Activated naive CD8-positive, alpha-beta T cell treated with anti-CD3 and anti-CD28 coated beads, Interleukin-2, amount 50 U/mL, for 24 hours (primary cell): ENCODE results near the gene METTL2A.
"Not testable (repeated sequence)": the region's sequence is repeated elsewhere in the genome, so short reads cannot be mapped to it uniquely, and the experiment has no call there.

Experiments
- ATAC-seq: fragments of 150-1000 bp; cut with Tn5 transposase; one replicate; pipeline ENCODE4 v1.10.0; 2021
- DNase-seq: peaks from one replicate; pipeline ENCODE4 v3.0.0; 2021
- H3K27ac Mint-ChIP-seq: one replicate; pipeline ENCODE4 v1.8.0; 2021; ENCODE audit warnings: mild to moderate bottlenecking, mixed read lengths
- H3K27me3 Mint-ChIP-seq: one replicate; pipeline ENCODE4 v1.8.0; 2021; ENCODE audit warnings: mixed read lengths
- H3K36me3 Mint-ChIP-seq: one replicate; pipeline ENCODE4 v1.8.0; 2021; ENCODE audit warnings: low read depth, mixed read lengths
- H3K4me1 Mint-ChIP-seq: one replicate; pipeline ENCODE4 v1.8.0; 2021; ENCODE audit warnings: mixed read lengths
- H3K4me3 Mint-ChIP-seq: one replicate; pipeline ENCODE4 v1.8.0; 2021; ENCODE audit warnings: mild to moderate bottlenecking, moderate library complexity, mixed read lengths
- H3K9me3 Mint-ChIP-seq: one replicate; pipeline ENCODE4 v1.8.0; 2021; ENCODE audit warnings: mixed read lengths

The METTL2A gene

GRCh38 chr17:62453656-62454055 lies 30.0 kb downstream of the METTL2A start:
- not testable (repeated sequence) for H3K36me3 Mint-ChIP-seq, H3K27me3 Mint-ChIP-seq, H3K9me3 Mint-ChIP-seq, ATAC-seq, DNase-seq, H3K27ac Mint-ChIP-seq, H3K4me3 Mint-ChIP-seq
- H3K4me1 Mint-ChIP-seq, result peaks cover 18% of the 10 kb centered on the region

GRCh38 chr17:62454111-62454510 lies 30.4 kb downstream of the METTL2A start:
- H3K4me1 Mint-ChIP-seq, result peaks cover 18% of the 10 kb centered on the region
- not testable (repeated sequence) for DNase-seq, H3K4me3 Mint-ChIP-seq, H3K36me3 Mint-ChIP-seq, H3K27me3 Mint-ChIP-seq, ATAC-seq, H3K27ac Mint-ChIP-seq, H3K9me3 Mint-ChIP-seq

- Mint-ChIP-seq H3K36me3 (peaks cover 3% of the 10 kb centered on the region), H3K4me1 (peaks cover 18% of the 10 kb centered on the region), H3K27me3 (peaks cover 2% of the 10 kb centered on the region), H3K9me3 (no peaks in the 10 kb centered on the region), H3K4me3 (no peak overlapping the region), H3K27ac (no peak overlapping the region)
- ATAC-seq, result no peak
- no peak for DNase-seq
Measured at GRCh38 chr17:62456016-62456415, 32.3 kb downstream of the METTL2A start.

DNA sequence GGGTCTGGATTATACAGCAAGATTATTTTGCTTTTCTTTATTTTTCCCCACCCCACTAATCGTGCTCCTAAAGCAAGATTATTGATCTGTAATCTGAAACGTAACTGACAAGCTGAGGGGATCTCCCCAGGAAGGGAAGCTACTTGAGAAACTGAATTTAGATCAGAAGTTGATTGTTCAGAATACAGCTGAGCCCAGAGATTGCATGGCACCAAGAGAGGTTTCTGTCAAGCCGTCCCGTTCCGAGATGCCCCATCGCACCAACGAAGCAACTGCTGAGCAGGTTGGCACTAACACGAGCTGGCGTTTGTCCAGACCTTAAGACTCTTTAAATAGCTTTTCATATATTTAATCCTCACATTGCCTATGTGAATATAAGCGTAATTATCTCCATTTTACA lies 34.8 kb downstream of the METTL2A start:
- not testable (repeated sequence) for H3K27ac Mint-ChIP-seq, H3K4me3 Mint-ChIP-seq, H3K4me1 Mint-ChIP-seq, ATAC-seq, H3K9me3 Mint-ChIP-seq, DNase-seq, H3K27me3 Mint-ChIP-seq, H3K36me3 Mint-ChIP-seq

DNA sequence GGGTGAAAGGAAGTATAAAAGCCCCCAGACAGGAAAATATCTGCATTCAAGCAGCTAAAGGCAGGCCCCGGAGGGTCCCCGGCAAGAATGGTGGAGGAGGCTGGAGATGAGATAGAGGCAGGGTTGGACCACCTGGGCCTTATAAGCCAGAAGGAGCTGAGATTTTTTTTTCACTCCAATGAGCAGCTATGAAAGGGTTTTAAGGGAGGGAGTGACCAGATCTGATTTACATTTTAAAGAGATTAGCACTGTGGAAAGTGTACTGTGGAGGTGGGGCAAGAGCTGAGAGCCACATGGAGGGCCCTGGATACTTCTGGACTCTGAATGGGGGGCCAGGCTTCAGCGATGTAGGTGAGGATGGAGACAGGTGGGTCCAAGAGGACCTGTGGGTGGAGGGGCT lies 40.7 kb downstream of the METTL2A start:
- DNase-seq, H3K27ac Mint-ChIP-seq, H3K4me3 Mint-ChIP-seq, H3K9me3 Mint-ChIP-seq, H3K27me3 Mint-ChIP-seq, H3K36me3 Mint-ChIP-seq, ATAC-seq, H3K4me1 Mint-ChIP-seq: not testable (repeated sequence)

GRCh38 chr17:62465271-62465670 lies 41.6 kb downstream of the METTL2A start:
- not testable (repeated sequence) for H3K36me3 Mint-ChIP-seq, H3K27me3 Mint-ChIP-seq

DNA sequence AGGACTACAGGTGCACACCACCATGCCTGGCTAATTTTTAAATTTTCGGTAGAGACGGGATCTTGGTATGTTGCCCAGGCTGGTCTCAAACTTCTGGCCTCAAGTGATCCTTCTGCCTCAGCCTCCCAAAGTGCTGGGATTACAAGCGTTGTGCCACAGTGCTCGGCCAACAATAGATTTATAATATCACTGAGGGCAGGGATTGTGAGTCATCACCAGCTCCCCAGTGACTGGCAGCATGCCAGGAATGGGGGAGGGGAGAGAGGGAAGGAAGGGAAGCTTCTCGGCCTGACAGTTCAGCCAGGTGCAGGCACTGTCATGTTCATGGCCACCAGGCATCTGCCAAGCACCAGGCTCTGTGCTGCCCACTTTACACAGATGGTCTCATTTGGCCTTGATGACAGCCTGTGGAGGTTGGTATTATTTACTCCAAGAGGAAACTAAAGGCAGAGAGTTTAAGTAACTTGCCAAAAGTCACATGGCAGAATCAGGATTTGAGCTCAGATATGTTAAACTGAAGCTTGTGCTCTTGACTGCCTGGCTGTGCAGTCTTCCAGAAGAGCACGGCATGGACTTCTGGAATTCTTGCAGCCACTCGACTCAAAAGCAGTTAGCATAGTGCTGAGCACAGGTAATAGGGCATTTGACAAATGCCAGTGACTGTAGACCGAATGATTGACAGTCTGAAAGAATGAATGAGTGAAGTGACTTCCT lies 47.1 kb downstream of the METTL2A start:
- not testable (repeated sequence) for H3K4me3 Mint-ChIP-seq, H3K36me3 Mint-ChIP-seq, H3K4me1 Mint-ChIP-seq, H3K27ac Mint-ChIP-seq, H3K27me3 Mint-ChIP-seq, H3K9me3 Mint-ChIP-seq
- peak; percentile 57 for ATAC-seq
- peak; percentile 69 for DNase-seq

More at GRCh38 chr17:62465271-62465670, 41.6 kb downstream of the METTL2A start:
- not testable (repeated sequence) for ATAC-seq, DNase-seq, H3K4me3 Mint-ChIP-seq, H3K4me1 Mint-ChIP-seq, H3K27ac Mint-ChIP-seq, H3K9me3 Mint-ChIP-seq

DNA sequence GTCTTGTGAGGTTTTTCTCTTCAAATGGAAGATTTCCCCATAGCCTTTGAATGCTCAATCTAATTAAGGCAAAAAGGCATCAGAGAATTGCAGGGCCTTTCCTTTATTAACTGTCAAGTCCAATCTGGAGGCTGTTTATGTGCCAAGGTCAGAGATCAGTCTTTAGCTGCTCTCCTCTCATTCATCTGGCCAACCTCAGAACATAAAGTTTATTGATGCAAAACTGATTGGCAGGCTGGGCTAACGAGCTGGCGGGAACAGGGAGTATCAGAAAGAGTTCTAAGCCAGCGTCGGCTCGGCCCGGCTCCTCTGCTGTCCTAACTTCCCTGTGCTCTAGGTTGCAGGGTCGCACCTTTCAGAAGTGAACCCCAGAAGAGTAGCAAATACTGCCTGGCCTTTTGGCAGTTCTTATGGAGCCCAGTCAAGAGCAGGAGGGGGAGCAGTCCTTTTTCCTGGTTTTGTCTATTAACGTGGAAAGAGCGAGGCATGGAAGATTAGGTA lies 47.7 kb downstream of the METTL2A start:
- H3K4me1 Mint-ChIP-seq, ATAC-seq, H3K4me3 Mint-ChIP-seq, H3K9me3 Mint-ChIP-seq, DNase-seq, H3K36me3 Mint-ChIP-seq, H3K27me3 Mint-ChIP-seq, H3K27ac Mint-ChIP-seq: not testable (repeated sequence)

DNA sequence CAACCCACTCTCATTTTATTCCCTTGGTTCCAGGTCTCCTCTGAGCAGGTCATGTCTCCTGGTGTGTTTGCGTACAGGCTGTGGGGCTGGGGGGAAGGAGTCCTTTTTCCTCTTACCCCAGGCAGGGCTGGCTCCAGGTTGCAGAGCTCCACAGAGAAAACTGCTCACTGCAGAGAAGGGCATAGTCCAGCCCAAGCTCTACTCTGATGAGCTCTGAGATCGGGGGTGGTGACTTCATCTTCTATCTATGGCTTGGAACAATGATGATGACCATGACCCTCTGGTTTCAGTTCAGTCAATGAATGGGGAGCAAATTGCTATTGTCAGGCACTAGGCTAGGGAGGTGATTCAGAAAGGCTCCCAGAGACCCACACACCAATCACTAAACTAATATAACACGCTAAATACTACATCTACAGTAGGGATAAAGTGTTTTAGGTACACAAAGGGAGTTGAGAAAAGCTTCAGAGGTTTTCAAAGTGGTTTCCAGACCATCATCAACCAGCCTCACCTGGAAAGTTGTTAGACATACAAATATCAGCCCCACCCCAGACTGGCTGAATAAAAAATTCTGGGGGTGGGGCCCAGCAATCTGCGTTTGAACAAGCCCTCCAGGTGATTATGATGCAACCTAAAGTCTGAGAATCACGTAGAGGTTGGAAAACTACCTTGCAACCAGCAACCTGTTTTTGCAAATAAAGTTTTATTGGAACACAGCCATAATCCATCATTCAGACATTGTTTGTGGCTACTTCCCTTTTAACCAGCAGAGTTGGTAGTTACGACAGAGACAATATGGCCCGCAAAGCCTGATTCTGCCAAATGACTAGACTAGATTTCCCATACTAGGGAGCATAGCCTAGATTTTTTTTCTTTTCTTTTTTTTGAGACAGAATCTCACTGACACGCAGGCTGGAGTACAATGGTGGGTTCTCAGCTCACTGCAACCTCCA lies 49.6 kb downstream of the METTL2A start:
- not testable (repeated sequence) for H3K27ac Mint-ChIP-seq, DNase-seq, H3K36me3 Mint-ChIP-seq, H3K4me3 Mint-ChIP-seq, H3K9me3 Mint-ChIP-seq, H3K27me3 Mint-ChIP-seq, ATAC-seq
- H3K4me1 Mint-ChIP-seq, result peaks cover 15% of the 10 kb centered on the region

DNA sequence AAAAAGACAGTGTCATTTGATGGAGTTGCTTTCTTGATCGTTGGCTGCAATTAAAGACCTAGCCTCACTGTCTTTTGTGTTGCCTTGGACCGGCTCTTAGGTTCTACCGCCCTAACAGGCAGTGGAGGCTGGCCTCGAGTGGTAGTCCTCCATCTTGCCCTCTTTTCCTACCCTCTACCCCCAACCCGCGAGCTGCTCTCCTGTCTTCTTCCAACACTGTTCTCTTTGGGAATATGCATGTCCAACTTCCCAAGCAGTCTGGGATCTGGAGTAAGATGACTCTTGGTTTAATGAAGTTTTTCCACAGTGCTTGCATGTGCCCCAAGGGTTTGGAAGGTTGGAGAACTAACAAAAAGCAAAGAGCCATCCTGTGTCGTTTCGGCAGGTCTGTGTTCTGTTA lies 53.4 kb downstream of the METTL2A start:
- ATAC-seq, DNase-seq, H3K27me3 Mint-ChIP-seq, H3K9me3 Mint-ChIP-seq: not testable (repeated sequence)
- Mint-ChIP-seq H3K4me1 (peaks cover 29% of the 10 kb centered on the region), H3K27ac (peak overlapping the region; percentile 82), H3K4me3 (peak overlapping the region; percentile 73), H3K36me3 (peaks cover 12% of the 10 kb centered on the region)

GRCh38 chr17:62477718-62478408 lies 54.2 kb downstream of the METTL2A start:
- DNase-seq (peak; percentile 45), ATAC-seq (peak; percentile 29)
- Mint-ChIP-seq H3K27ac (peak overlapping the region; percentile 82), H3K36me3 (peaks cover 16% of the 10 kb centered on the region), H3K4me1 (peaks cover 32% of the 10 kb centered on the region), H3K4me3 (peak overlapping the region; percentile 73)
- H3K9me3 Mint-ChIP-seq, H3K27me3 Mint-ChIP-seq: not testable (repeated sequence)

- ATAC-seq (peak; percentile 81), DNase-seq (peak; percentile 82)
- Mint-ChIP-seq H3K9me3 (no peaks in the 10 kb centered on the region), H3K36me3 (peaks cover 19% of the 10 kb centered on the region), H3K27me3 (no peaks in the 10 kb centered on the region), H3K27ac (peak within 1 kb of the TSS; percentile 97), H3K4me3 (peak within 1 kb of the TSS; percentile 94), H3K4me1 (peaks cover 36% of the 10 kb centered on the region)
Measured at GRCh38 chr17:62478424-62478879, 54.8 kb downstream of the METTL2A start, which contains the start of gene TLK2. Gene TLK2 (plus strand): TSS chr17:62478825. CDS start chr17:62481126, 2,301 bp downstream.

- ATAC-seq, result peak; percentile 33
- not testable (repeated sequence) for H3K27ac Mint-ChIP-seq, H3K9me3 Mint-ChIP-seq, H3K27me3 Mint-ChIP-seq
- Mint-ChIP-seq H3K4me3 (peak overlapping the region; percentile 94), H3K4me1 (peaks cover 37% of the 10 kb centered on the region), H3K36me3 (peaks cover 19% of the 10 kb centered on the region)
- DNase-seq, result peak; percentile 36
Measured at GRCh38 chr17:62478880-62479638, 55.4 kb downstream of the METTL2A start.
